OCI-LY7 (cell line): ENCODE data around the gene RTN4IP1.

ENCODE experiments used
- CTCF ChIP-seq: fragments of 200-600 bp; sonication (generic); conservative IDR thresholded peaks from 2 replicates; pipeline ENCODE4 v1.5.1; 2014; ENCODE audit warnings: mild to moderate bottlenecking, antibody characterized with exemption, low read length, moderate library complexity, mixed read lengths
- EZH2phosphoT487 ChIP-seq: fragments of 200-600 bp; sonication (generic); IDR thresholded peaks from 2 replicates; pipeline ENCODE4 v1.6.1; 2018; ENCODE audit warnings: low read depth, borderline replicate concordance, mild to moderate bottlenecking, mixed run types, antibody characterized with exemption, low read length, moderate library complexity, mixed read lengths

- TF ChIP-seq CTCF (no peak), EZH2phosphoT487 (no peak)
Measured at GRCh38 chr6:106612671-106613416, 16.5 kb downstream of the RTN4IP1 start.
